ENCODE results near the gene ABLIM3. TPM values are rescaled to one million over a fixed set of nuclear protein-coding genes. Genes with fewer than 3 reads are reported as not detected.

Gene ABLIM3
- total RNA-seq, 1 experiment from 2014 or later: 12.9 TPM

GRCh38 chr5:149235841-149236240, 94.5 kb downstream of the ABLIM3 start:
- DNase-seq (ENCODE audit: low read depth, low spot score): no peak
- intact Hi-C loops (cut with micrococcal nuclease; ENCODE audit: unreplicated experiment): no loop called here

DNA sequence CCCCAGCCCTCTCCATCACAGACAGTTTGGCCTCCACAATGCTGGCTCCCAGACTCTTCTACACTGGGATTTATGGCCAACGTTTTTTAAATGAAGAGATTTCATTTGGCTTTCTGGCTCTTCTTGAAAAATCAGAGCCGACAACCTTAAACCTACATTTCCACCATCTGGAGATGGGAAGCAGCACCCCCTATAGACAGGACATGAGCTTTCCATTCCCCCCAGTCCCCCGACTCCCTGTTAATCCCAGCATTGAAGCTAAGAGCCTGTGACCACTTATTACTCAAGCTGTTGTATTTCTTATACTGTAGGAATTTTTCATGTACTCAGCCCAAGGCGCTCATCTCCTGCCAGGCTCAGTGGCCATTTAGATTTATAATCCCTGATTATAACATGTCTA, 96.4 kb downstream of the ABLIM3 start:
- Histone ChIP-seq H3K9me3 (ENCODE audit: control insufficient read depth, insufficient read depth, low read depth, low read length) (no peaks in the 10 kb centered on the region), H3K36me3 (ENCODE audit: control insufficient read depth, insufficient read depth, low read length) (no peaks in the 10 kb centered on the region; the same call in 1 of the 2 replicates)

More at GRCh38 chr5:149235841-149236240, 94.5 kb downstream of the ABLIM3 start:
- ChIA-PET CTCF (interaction anchor here (1.3 kb wide), 1 partner anchor 106 kb away, joined by 3 read pairs; no protein-coding TSS in a partner anchor), POLR2A (interaction anchor here (0.5 kb wide), 1 partner anchor 22 kb away, joined by 15 read pairs; no protein-coding TSS in a partner anchor)
- in situ Hi-C loops (cut with HindIII; ENCODE audit: low pct_unique_long_range_greater_than_20kb, low sequenced_read_pairs): no loop called here
- Histone ChIP-seq H3K27me3 (ENCODE audit: control insufficient read depth, insufficient read depth, low read length) (no peaks in the 10 kb centered on the region), H3K4me1 (ENCODE audit: control insufficient read depth, insufficient read depth, low read length) (no peaks in the 10 kb centered on the region), H3K9me3 (ENCODE audit: control insufficient read depth, insufficient read depth, low read depth, low read length) (no peaks in the 10 kb centered on the region), H3K4me3 (ENCODE audit: low read depth in 2 of 2, low read length in 2 of 2) (no peak overlapping the region), H3K36me3 (ENCODE audit: control insufficient read depth, insufficient read depth, low read length) (no peaks in the 10 kb centered on the region; the same call in 1 of the 2 replicates), H3K27ac (ENCODE audit: low read length) (no peak overlapping the region)
- no peak for TF ChIP-seq SIN3A (IDR thresholded peaks at IDR 0.05; ENCODE audit: borderline replicate concordance, insufficient read depth, low read depth, low read length)
- TF ChIP-seq, protein P1, sequence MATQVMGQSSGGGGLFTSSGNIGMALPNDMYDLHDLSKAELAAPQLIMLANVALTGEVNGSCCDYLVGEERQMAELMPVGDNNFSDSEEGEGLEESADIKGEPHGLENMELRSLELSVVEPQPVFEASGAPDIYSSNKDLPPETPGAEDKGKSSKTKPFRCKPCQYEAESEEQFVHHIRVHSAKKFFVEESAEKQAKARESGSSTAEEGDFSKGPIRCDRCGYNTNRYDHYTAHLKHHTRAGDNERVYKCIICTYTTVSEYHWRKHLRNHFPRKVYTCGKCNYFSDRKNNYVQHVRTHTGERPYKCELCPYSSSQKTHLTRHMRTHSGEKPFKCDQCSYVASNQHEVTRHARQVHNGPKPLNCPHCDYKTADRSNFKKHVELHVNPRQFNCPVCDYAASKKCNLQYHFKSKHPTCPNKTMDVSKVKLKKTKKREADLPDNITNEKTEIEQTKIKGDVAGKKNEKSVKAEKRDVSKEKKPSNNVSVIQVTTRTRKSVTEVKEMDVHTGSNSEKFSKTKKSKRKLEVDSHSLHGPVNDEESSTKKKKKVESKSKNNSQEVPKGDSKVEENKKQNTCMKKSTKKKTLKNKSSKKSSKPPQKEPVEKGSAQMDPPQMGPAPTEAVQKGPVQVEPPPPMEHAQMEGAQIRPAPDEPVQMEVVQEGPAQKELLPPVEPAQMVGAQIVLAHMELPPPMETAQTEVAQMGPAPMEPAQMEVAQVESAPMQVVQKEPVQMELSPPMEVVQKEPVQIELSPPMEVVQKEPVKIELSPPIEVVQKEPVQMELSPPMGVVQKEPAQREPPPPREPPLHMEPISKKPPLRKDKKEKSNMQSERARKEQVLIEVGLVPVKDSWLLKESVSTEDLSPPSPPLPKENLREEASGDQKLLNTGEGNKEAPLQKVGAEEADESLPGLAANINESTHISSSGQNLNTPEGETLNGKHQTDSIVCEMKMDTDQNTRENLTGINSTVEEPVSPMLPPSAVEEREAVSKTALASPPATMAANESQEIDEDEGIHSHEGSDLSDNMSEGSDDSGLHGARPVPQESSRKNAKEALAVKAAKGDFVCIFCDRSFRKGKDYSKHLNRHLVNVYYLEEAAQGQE (IDR thresholded peaks at IDR 0.05; ENCODE audit: insufficient read depth in 1 of 2, low read depth in 2 of 2, low read length in 1 of 2): no peak
- no TSS peak for BruUV-seq (replicated peaks)
- no peak for ATAC-seq

More for the DNA sequence above, 96.4 kb downstream of the ABLIM3 start:
- no peak overlapping the region for H3K27ac ChIP-seq (ENCODE audit: low read length)
- H3K4me1 ChIP-seq (ENCODE audit: control insufficient read depth, insufficient read depth, low read length): no peaks in the 10 kb centered on the region
- no TSS peak for BruUV-seq (replicated peaks)
- ChIA-PET POLR2A (interaction anchor here (0.7 kb wide), 1 partner anchor 653 kb away, joined by 3 read pairs; no protein-coding TSS in a partner anchor), CTCF (no interaction called here)
- H3K27me3 ChIP-seq (ENCODE audit: control insufficient read depth, insufficient read depth, low read length): no peaks in the 10 kb centered on the region
- ATAC-seq (no peak), DNase-seq (ENCODE audit: low read depth, low spot score) (no peak)
- TF ChIP-seq CTCF (IDR thresholded peaks at IDR 0.05) (no peak; the same call in 1 of the 2 replicates), TCF7L2 (IDR thresholded peaks at IDR 0.05; ENCODE audit: low read depth, low read length) (no peak), POLR2AphosphoS5 (IDR thresholded peaks at IDR 0.05; ENCODE audit: low read depth, low read length) (no peak), SIN3A (IDR thresholded peaks at IDR 0.05; ENCODE audit: borderline replicate concordance, insufficient read depth, low read depth, low read length) (no peak)
- TF ChIP-seq, protein P1 (IDR thresholded peaks at IDR 0.05; ENCODE audit: insufficient read depth in 1 of 2, low read depth in 2 of 2, low read length in 1 of 2): no peak
- intact Hi-C loops (cut with micrococcal nuclease; ENCODE audit: unreplicated experiment): no loop called here
- H3K4me3 ChIP-seq (ENCODE audit: low read depth in 2 of 2, low read length in 2 of 2): no peak overlapping the region
- in situ Hi-C loops (cut with HindIII; ENCODE audit: low pct_unique_long_range_greater_than_20kb, low sequenced_read_pairs): no loop called here

Data from Panc1 (cell line).